CD4-positive, CD25-positive, alpha-beta regulatory T cell (primary cell): ENCODE data around the gene NRDE2. TPM values are rescaled to one million over a fixed set of nuclear protein-coding genes. Genes with fewer than 3 reads are reported as not detected.

Source experiments
- ATAC-seq, 2 donors: fragments of 150-1000 bp; cut with Tn5 transposase; one replicate each; pipeline ENCODE4 v1.10.0; 2021; ENCODE audit warnings: low read depth in 2 of 2, moderate number of reproducible peaks in 2 of 2, moderate library complexity in 1 of 2
- DNase-seq, 3 donors: peaks; one replicate each; pipeline versions ENCODE4 v3.0.0 to v3.0.0-alpha.2; 2012 to 2022; ENCODE audit warnings: mixed read lengths in 1 of 3
- H3K27ac ChIP-seq: one replicate; pipeline ENCODE4 v1.7.0; 2013; ENCODE audit warnings: mild to moderate bottlenecking, low read length; ENCODE audit not compliant: insufficient read depth, poor library complexity, severe bottlenecking
- H3K27me3 ChIP-seq: one replicate; pipeline ENCODE4 v1.7.0; 2013; ENCODE audit warnings: low read length; ENCODE audit not compliant: control insufficient read depth, insufficient read depth
- H3K36me3 ChIP-seq: one replicate; pipeline ENCODE4 v1.7.0; 2013; ENCODE audit warnings: mild to moderate bottlenecking, low read length, moderate library complexity; ENCODE audit not compliant: control insufficient read depth, insufficient read depth
- H3K4me1 ChIP-seq: 2 replicates; pipeline ENCODE4 v1.7.0; 2013; ENCODE audit warnings: mild to moderate bottlenecking, low read length; ENCODE audit not compliant: insufficient read depth, control insufficient read depth, poor library complexity, severe bottlenecking
- H3K4me3 ChIP-seq: one replicate; pipeline ENCODE4 v1.7.0; 2013; ENCODE audit warnings: low read depth, mild to moderate bottlenecking, low read length, moderate library complexity
- H3K9me3 ChIP-seq, 2 experiments: 1 replicate in 1 of 2; 2 replicates in 1 of 2; pipeline ENCODE4 v1.7.0; 2013; ENCODE audit warnings: low read length in 2 of 2, mild to moderate bottlenecking in 1 of 2, moderate library complexity in 1 of 2; ENCODE audit not compliant: control insufficient read depth in 2 of 2
- H3K27ac Mint-ChIP-seq, 3 donors: one replicate each; pipeline ENCODE4 v1.8.0; 2020 to 2022; ENCODE audit warnings: mild to moderate bottlenecking in 3 of 3, mixed read lengths in 3 of 3, moderate library complexity in 2 of 3
- H3K27me3 Mint-ChIP-seq: one replicate; pipeline ENCODE4 v1.8.0; 2022; ENCODE audit warnings: mild to moderate bottlenecking, mixed read lengths
- H3K36me3 Mint-ChIP-seq: one replicate; pipeline ENCODE4 v1.8.0; 2020; ENCODE audit warnings: mixed read lengths
- H3K4me1 Mint-ChIP-seq, 4 donors: one replicate each; pipeline ENCODE4 v1.8.0; 2020 to 2022; ENCODE audit warnings: mixed read lengths in 4 of 4, mild to moderate bottlenecking in 1 of 4
- H3K4me3 Mint-ChIP-seq, 4 donors: one replicate each; pipeline ENCODE4 v1.8.0; 2020 to 2022; ENCODE audit warnings: mild to moderate bottlenecking in 4 of 4, mixed read lengths in 4 of 4, moderate library complexity in 3 of 4
- H3K9me3 Mint-ChIP-seq, 7 donors: one replicate each; pipeline ENCODE4 v1.8.0; 2020 to 2022; ENCODE audit warnings: mixed read lengths in 7 of 7, mild to moderate bottlenecking in 3 of 7, moderate library complexity in 2 of 7
- polyA plus RNA-seq, 4 donors: library from polyadenylated mRNA; unstranded; fragments of 300-500 nt; fragmentation: Illumina TruSeq; gene quantifications; one replicate each; pipeline ENCODE4 v1.2.3, GENCODE V29; 2021
- total RNA-seq: library from RNA; stranded (reverse); gene quantifications from one replicate; pipeline ENCODE4 v1.2.3, GENCODE V29; 2022

Gene NRDE2
- total and polyA plus RNA-seq, 5 donors from 2014 or later = 7.3 to 25.4 (median 10.8) TPM

DNA sequence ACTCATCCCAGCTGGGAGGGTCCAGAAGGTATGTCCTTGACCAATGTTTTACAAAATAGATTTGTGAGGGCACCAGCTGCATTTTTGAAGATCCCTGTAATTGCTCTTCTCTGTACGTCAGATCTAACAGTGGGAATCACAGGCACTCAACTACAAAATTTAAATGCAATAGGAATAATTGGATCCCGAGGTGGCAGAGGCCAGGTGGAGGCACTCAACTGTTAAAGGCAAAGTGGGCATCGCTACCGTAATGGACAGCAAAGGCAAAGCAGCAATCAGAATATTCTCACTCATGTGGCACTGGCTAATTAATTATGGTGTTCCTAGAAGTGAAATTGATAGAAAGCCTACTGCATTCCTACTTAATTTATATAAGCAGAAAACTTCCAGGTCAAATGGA, 103.3 kb downstream of the NRDE2 start:
- no peaks in the 10 kb centered on the region for H3K4me1 Mint-ChIP-seq

More for the DNA sequence above, 103.3 kb downstream of the NRDE2 start:
- Histone ChIP-seq H3K4me1 (no peaks in the 10 kb centered on the region), H3K36me3 (no peaks in the 10 kb centered on the region), H3K4me3 (no peak overlapping the region), H3K9me3 (no peaks in the 10 kb centered on the region), H3K27ac (no peak overlapping the region), H3K27me3 (peaks cover 4% of the 10 kb centered on the region)
- Mint-ChIP-seq H3K9me3 (peaks cover 0 to 13% (median 3%) of the 10 kb centered on the region in 7 donors), H3K27me3 (peaks cover 16% of the 10 kb centered on the region), H3K4me3 (no peak overlapping the region), H3K36me3 (no peaks in the 10 kb centered on the region), H3K27ac (no peak overlapping the region)
- DNase-seq (no peak), ATAC-seq (no peak)

Other genes with a start within 250 kb of the NRDE2 start
- gene PSMC1, start 75.4 kb downstream of the NRDE2 start, total RNA-seq = 73.7 TPM
- gene PSMC1, start 75.4 kb downstream of the NRDE2 start, polyA plus RNA-seq = 100 to 1,000 TPM in 3 of 4 donors, 10 to 100 TPM in 1; 98.8 to 162 (median 121) TPM
- gene CALM1, start 65.1 kb upstream of the NRDE2 start, total RNA-seq = 928 TPM
- gene CALM1, start 65.1 kb upstream of the NRDE2 start, polyA plus RNA-seq = 1,000 to 10,000 TPM; 2,265 to 3,181 (median 2,786) TPM